Fibroblast of lung (primary cell): ENCODE results near the gene SH3GL1.

Source experiments
- EZH2 ChIP-seq: IDR thresholded peaks from 2 replicates; pipeline ENCODE4 v1.5.1; 2012; ENCODE audit warnings: low read length, control low read depth, mild to moderate bottlenecking; ENCODE audit errors: missing control alignments
- TF ChIP-seq, protein P1 (sequence below), 2 donors: IDR thresholded peaks in 1 of 2; conservative IDR thresholded peaks in 1 of 2; 1 replicate in 1 of 2; 2 replicates in 1 of 2; pipeline ENCODE4 v1.5.1; 2011 to 2012; ENCODE audit warnings: low read length in 2 of 2, control low read depth in 1 of 2, inconsistent platforms in 1 of 2, low read depth in 1 of 2, mild to moderate bottlenecking in 1 of 2

DNA sequence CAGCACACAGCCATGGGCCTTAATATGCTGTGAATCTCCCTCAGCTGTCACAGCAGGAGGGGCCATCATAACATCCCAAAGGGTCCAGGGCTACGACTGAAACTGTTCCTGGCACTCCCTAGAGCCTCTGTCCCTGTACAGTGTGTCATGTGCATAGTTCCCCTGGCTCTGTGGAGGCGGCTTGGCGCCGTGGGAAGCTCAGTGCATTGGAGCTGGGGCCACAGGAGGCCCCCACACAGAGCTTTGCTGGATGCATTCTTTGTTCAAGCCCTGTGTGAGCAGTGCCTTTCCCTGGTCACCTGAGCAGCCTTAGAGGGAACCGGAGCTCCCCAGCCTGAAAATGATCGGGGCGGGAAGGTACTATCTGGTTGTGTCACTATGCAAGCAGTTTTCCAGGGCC is 35.9 kb upstream of the SH3GL1 start:
- TF ChIP-seq, protein P1, sequence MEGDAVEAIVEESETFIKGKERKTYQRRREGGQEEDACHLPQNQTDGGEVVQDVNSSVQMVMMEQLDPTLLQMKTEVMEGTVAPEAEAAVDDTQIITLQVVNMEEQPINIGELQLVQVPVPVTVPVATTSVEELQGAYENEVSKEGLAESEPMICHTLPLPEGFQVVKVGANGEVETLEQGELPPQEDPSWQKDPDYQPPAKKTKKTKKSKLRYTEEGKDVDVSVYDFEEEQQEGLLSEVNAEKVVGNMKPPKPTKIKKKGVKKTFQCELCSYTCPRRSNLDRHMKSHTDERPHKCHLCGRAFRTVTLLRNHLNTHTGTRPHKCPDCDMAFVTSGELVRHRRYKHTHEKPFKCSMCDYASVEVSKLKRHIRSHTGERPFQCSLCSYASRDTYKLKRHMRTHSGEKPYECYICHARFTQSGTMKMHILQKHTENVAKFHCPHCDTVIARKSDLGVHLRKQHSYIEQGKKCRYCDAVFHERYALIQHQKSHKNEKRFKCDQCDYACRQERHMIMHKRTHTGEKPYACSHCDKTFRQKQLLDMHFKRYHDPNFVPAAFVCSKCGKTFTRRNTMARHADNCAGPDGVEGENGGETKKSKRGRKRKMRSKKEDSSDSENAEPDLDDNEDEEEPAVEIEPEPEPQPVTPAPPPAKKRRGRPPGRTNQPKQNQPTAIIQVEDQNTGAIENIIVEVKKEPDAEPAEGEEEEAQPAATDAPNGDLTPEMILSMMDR (conservative IDR thresholded peaks at IDR 0.05 in 1 of 2, IDR thresholded peaks at IDR 0.05 in 1 of 2; ENCODE audit: low read depth in 1 of 2, low read length in 2 of 2): no peak
- TF ChIP-seq EZH2: no peak
